HEK293 (cell line): ENCODE results near the gene CMIP.

Experiments
- CTCF ChIA-PET: fragments of 350-600 bp; formaldehyde crosslinking; extraction: SDS; loops from one replicate; lab custom pipeline; 2021; ENCODE audit warnings: antibody characterized with exemption; lab: Yijun Ruan, JAX
- POLR2A ChIA-PET: fragments of 300-600 bp; formaldehyde crosslinking; extraction: SDS; loops from one replicate; lab custom pipeline; 2020; ENCODE audit warnings: antibody characterized with exemption, inconsistent platforms; lab: Yijun Ruan, JAX
- H3K27ac ChIP-seq: fragments of 200-500 bp; sonication (Bioruptor generic); 2 replicates; pipeline ENCODE4 v1.5.1; 2014; ENCODE audit warnings: low read depth, low read length, control low read depth, inconsistent platforms; ENCODE audit errors: extremely low read depth
- H3K36me3 ChIP-seq, 2 experiments: fragments of 200-500 bp in 1 of 2; sonication (Bioruptor generic) in 1 of 2; 1 replicate in 1 of 2; 2 replicates in 1 of 2; pipeline ENCODE4 v1.5.1; 2014 to 2017; ENCODE audit warnings: inconsistent platforms in 2 of 2, low read length in 2 of 2; ENCODE audit not compliant: control insufficient read depth in 2 of 2, insufficient read depth in 1 of 2
- H3K4me1 ChIP-seq: fragments of 200-500 bp; sonication (Bioruptor generic); 2 replicates; pipeline ENCODE4 v1.5.1; 2014; ENCODE audit warnings: mild to moderate bottlenecking, low read length, inconsistent platforms; ENCODE audit not compliant: control insufficient read depth, insufficient read depth
- H3K4me3 ChIP-seq: 2 replicates; pipeline ENCODE4 v1.5.1; 2011; ENCODE audit warnings: low read depth, mild to moderate bottlenecking, control low read depth, low read length, moderate library complexity
- H3K9me3 ChIP-seq: fragments of 200-500 bp; sonication (Bioruptor generic); 2 replicates; pipeline ENCODE4 v1.5.1; 2014; ENCODE audit warnings: low read depth, low read length, inconsistent platforms; ENCODE audit not compliant: control insufficient read depth, insufficient read depth
- EGR2 ChIP-seq: fragments of 450-650 bp; formaldehyde crosslinking; IDR thresholded peaks from 2 replicates; pipeline ENCODE4 v1.5.1; 2016; ENCODE audit warnings: low read depth, missing biosample characterization, missing genetic modification characterization
- IKZF3 ChIP-seq: fragments of 450-650 bp; IDR thresholded peaks from 2 replicates; pipeline ENCODE4 v1.5.0; 2018; ENCODE audit warnings: missing biosample characterization, mild to moderate bottlenecking, missing genetic modification characterization, moderate library complexity
- MYNN ChIP-seq: fragments of 450-650 bp; formaldehyde crosslinking; IDR thresholded peaks from 2 replicates; pipeline ENCODE4 v1.5.1; 2016; ENCODE audit warnings: missing biosample characterization, missing genetic modification characterization, borderline replicate concordance
- PRDM1 ChIP-seq: fragments of 450-650 bp; formaldehyde crosslinking; IDR thresholded peaks from 2 replicates; pipeline ENCODE4; 2016; ENCODE audit warnings: missing biosample characterization, missing genetic modification characterization
- SALL2 ChIP-seq: fragments of 450-650 bp; formaldehyde crosslinking; IDR thresholded peaks from 2 replicates; pipeline ENCODE4 v1.5.0; 2017; ENCODE audit warnings: missing biosample characterization, mild to moderate bottlenecking, missing genetic modification characterization, borderline replicate concordance
- SETDB1 ChIP-seq: IDR thresholded peaks from one replicate; pipeline ENCODE4 v1.6.1; 2017; ENCODE audit warnings: mild to moderate bottlenecking, low read length, moderate library complexity, mixed read lengths; ENCODE audit not compliant: insufficient read length
- SP3 ChIP-seq: fragments of 450-650 bp; formaldehyde crosslinking; IDR thresholded peaks from 2 replicates; pipeline ENCODE4 v1.5.1; 2016; ENCODE audit warnings: missing biosample characterization, missing genetic modification characterization
- ZBTB21 ChIP-seq: fragments of 450-650 bp; formaldehyde crosslinking; IDR thresholded peaks from 2 replicates; pipeline ENCODE4 v1.5.1; 2017; ENCODE audit warnings: missing biosample characterization, missing genetic modification characterization
- ZFHX2 ChIP-seq: fragments of 450-650 bp; formaldehyde crosslinking; conservative IDR thresholded peaks from 2 replicates; pipeline ENCODE4 v1.5.1; 2016; ENCODE audit warnings: missing biosample characterization, missing genetic modification characterization
- ZFP3 ChIP-seq: fragments of 450-650 bp; formaldehyde crosslinking; IDR thresholded peaks from 2 replicates; pipeline ENCODE4 v1.5.1; 2016; ENCODE audit warnings: low read depth, missing biosample characterization, missing genetic modification characterization
- ZFP41 ChIP-seq: fragments of 450-650 bp; formaldehyde crosslinking; IDR thresholded peaks from 2 replicates; pipeline ENCODE4 v1.5.1; 2016; ENCODE audit warnings: missing biosample characterization, missing genetic modification characterization, borderline replicate concordance
- ZIC2 ChIP-seq: fragments of 450-650 bp; formaldehyde crosslinking; IDR thresholded peaks from 2 replicates; pipeline ENCODE4 v1.5.1; 2016; ENCODE audit warnings: missing biosample characterization, missing genetic modification characterization
- ZNF132 ChIP-seq: fragments of 450-650 bp; formaldehyde crosslinking; IDR thresholded peaks from 2 replicates; pipeline ENCODE4 v1.5.1; 2017; ENCODE audit warnings: missing biosample characterization, missing genetic modification characterization, borderline replicate concordance
- ZNF211 ChIP-seq: fragments of 450-650 bp; formaldehyde crosslinking; IDR thresholded peaks from 2 replicates; pipeline ENCODE4 v1.5.1; 2016; ENCODE audit warnings: low read depth, missing biosample characterization, missing genetic modification characterization
- ZNF24 ChIP-seq: fragments of 450-650 bp; formaldehyde crosslinking; IDR thresholded peaks from 2 replicates; pipeline ENCODE4 v1.5.1; 2016; ENCODE audit warnings: missing biosample characterization, missing genetic modification characterization
- ZNF596 ChIP-seq: fragments of 450-650 bp; IDR thresholded peaks from 2 replicates; pipeline ENCODE4 v1.5.0; 2018; ENCODE audit warnings: missing biosample characterization, mild to moderate bottlenecking, missing genetic modification characterization, moderate library complexity
- ZNF660 ChIP-seq: fragments of 450-650 bp; IDR thresholded peaks from 2 replicates; pipeline ENCODE4 v1.5.1; 2018; ENCODE audit warnings: missing biosample characterization, mild to moderate bottlenecking, missing genetic modification characterization
- ZNF843 ChIP-seq: fragments of 450-650 bp; formaldehyde crosslinking; IDR thresholded peaks from 2 replicates; pipeline ENCODE4 v1.5.1; 2016; ENCODE audit warnings: missing biosample characterization, missing genetic modification characterization
- ZSCAN23 ChIP-seq: fragments of 450-650 bp; formaldehyde crosslinking; IDR thresholded peaks from 2 replicates; pipeline ENCODE4 v1.5.1; 2016; ENCODE audit warnings: missing biosample characterization, missing genetic modification characterization
- TF ChIP-seq, protein P1 (sequence below): fragments of 450-650 bp; formaldehyde crosslinking; IDR thresholded peaks from 2 replicates; pipeline ENCODE4 v1.5.1; 2016; ENCODE audit warnings: missing biosample characterization, missing genetic modification characterization
- TF ChIP-seq, protein P2 (sequence below): fragments of 450-650 bp; formaldehyde crosslinking; IDR thresholded peaks from 2 replicates; pipeline ENCODE4 v1.5.1; 2016; ENCODE audit warnings: missing biosample characterization, missing genetic modification characterization, low read depth
- TF ChIP-seq, protein P3 (sequence below): fragments of 450-650 bp; formaldehyde crosslinking; IDR thresholded peaks from 2 replicates; pipeline ENCODE4 v1.5.1; 2016; ENCODE audit warnings: missing biosample characterization, missing genetic modification characterization
- TF ChIP-seq, protein P4 (sequence below): fragments of 450-650 bp; formaldehyde crosslinking; IDR thresholded peaks from 2 replicates; pipeline ENCODE4 v1.5.1; 2017; ENCODE audit warnings: missing biosample characterization, missing genetic modification characterization
- TF ChIP-seq, protein P5 (sequence below): fragments of 450-650 bp; formaldehyde crosslinking; IDR thresholded peaks from 2 replicates; pipeline ENCODE4 v1.5.0; 2017; ENCODE audit warnings: missing biosample characterization, missing genetic modification characterization, borderline replicate concordance
- TF ChIP-seq, protein P6 (sequence below): fragments of 450-650 bp; formaldehyde crosslinking; IDR thresholded peaks from 2 replicates; pipeline ENCODE4 v1.5.1; 2016; ENCODE audit warnings: missing biosample characterization, missing genetic modification characterization
- TF ChIP-seq, protein P7 (sequence below): fragments of 450-650 bp; formaldehyde crosslinking; IDR thresholded peaks from 2 replicates; pipeline ENCODE4 v1.5.1; 2016; ENCODE audit warnings: missing biosample characterization, missing genetic modification characterization

Gene CMIP

DNA sequence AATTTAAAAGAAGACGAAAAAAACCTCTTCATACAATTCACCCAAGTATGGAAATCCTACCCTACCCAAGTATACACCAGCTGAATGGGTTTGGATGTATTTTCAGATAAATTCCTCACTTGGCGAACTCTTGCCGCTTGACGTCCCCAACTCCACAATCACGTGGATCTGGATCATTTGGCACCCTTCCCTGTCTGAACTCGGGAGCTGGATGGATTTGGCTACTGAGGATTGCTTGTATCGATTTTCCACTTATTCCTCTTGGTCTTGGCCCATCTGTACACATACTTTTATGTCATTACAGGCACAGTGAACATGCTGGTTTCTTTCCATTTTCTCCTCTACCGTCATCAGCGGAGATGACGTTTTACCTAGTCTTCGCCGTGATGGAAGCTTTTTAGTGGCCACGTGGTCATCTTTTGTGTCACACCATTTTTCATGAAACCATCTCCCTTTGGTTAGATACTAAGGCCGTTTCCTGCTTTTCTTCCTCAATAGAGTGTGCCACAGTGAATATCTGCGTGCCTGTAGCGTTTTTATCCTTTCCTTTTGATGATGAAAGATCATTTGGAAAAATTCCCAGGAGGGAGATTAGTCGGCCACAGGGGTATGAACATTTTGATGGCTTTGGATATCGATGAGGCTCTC, 47.1 kb downstream of the CMIP start:
- POLR2A ChIA-PET, result no interaction called here
- CTCF ChIA-PET, result no interaction called here
- Histone ChIP-seq H3K36me3 (no peaks in the 10 kb centered on the region), H3K4me1 (no peaks in the 10 kb centered on the region; the same call in 1 of the 2 replicates), H3K4me3 (no peak overlapping the region), H3K27ac (no peak overlapping the region), H3K9me3 (no peaks in the 10 kb centered on the region)
- TF ChIP-seq ZNF132 (tag by site-specific recombination) (no peak), ZNF211 (tag by site-specific recombination) (no peak), EGR2 (tag by site-specific recombination) (no peak), ZNF843 (tag by site-specific recombination) (no peak), ZNF660 (tag by site-specific recombination) (no peak), ZFP41 (tag by site-specific recombination) (no peak), ZIC2 (tag by site-specific recombination) (no peak)
- TF ChIP-seq, protein P1, sequence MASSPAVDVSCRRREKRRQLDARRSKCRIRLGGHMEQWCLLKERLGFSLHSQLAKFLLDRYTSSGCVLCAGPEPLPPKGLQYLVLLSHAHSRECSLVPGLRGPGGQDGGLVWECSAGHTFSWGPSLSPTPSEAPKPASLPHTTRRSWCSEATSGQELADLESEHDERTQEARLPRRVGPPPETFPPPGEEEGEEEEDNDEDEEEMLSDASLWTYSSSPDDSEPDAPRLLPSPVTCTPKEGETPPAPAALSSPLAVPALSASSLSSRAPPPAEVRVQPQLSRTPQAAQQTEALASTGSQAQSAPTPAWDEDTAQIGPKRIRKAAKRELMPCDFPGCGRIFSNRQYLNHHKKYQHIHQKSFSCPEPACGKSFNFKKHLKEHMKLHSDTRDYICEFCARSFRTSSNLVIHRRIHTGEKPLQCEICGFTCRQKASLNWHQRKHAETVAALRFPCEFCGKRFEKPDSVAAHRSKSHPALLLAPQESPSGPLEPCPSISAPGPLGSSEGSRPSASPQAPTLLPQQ (tag by site-specific recombination), result no peak
- TF ChIP-seq, protein P2, sequence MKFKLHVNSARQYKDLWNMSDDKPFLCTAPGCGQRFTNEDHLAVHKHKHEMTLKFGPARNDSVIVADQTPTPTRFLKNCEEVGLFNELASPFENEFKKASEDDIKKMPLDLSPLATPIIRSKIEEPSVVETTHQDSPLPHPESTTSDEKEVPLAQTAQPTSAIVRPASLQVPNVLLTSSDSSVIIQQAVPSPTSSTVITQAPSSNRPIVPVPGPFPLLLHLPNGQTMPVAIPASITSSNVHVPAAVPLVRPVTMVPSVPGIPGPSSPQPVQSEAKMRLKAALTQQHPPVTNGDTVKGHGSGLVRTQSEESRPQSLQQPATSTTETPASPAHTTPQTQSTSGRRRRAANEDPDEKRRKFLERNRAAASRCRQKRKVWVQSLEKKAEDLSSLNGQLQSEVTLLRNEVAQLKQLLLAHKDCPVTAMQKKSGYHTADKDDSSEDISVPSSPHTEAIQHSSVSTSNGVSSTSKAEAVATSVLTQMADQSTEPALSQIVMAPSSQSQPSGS (tag by site-specific recombination), result no peak
- TF ChIP-seq, protein P3, sequence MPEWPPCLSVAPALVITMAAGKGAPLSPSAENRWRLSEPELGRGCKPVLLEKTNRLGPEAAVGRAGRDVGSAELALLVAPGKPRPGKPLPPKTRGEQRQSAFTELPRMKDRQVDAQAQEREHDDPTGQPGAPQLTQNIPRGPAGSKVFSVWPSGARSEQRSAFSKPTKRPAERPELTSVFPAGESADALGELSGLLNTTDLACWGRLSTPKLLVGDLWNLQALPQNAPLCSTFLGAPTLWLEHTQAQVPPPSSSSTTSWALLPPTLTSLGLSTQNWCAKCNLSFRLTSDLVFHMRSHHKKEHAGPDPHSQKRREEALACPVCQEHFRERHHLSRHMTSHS (tag by site-specific recombination), result no peak

DNA sequence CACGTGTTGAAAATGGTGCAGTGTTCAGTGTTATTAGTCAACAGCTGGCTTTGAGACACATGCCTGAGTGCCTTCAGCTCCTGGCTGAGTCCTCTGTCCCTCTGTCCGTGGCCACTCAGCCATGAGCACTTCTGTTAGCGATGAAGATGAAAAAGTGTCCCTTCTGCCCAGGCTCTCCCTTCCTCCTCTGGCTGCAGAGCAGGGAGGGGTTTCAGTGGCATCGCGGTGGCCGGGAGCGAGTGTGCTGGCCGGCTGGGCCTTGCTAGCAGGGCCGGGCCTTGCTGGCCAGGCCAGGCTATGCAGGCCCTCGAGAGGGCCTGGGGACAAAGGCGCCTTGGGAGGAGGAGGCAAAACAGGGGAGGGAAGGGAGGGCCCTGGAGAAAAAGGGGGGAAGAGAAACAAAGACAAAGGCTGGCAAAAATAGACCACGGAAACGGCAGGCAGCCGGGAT, 47.7 kb downstream of the CMIP start:
- H3K4me1 ChIP-seq, result no peaks in the 10 kb centered on the region; the same call in 1 of the 2 replicates
- ChIA-PET POLR2A (no interaction called here), CTCF (no interaction called here)
- H3K27ac ChIP-seq, result no peak overlapping the region
- no peaks in the 10 kb centered on the region for H3K9me3 ChIP-seq
- H3K36me3 ChIP-seq, result no peaks in the 10 kb centered on the region
- no peak overlapping the region for H3K4me3 ChIP-seq
- TF ChIP-seq ZFHX2 (tag by site-specific recombination), result no peak
- TF ChIP-seq, protein P4, sequence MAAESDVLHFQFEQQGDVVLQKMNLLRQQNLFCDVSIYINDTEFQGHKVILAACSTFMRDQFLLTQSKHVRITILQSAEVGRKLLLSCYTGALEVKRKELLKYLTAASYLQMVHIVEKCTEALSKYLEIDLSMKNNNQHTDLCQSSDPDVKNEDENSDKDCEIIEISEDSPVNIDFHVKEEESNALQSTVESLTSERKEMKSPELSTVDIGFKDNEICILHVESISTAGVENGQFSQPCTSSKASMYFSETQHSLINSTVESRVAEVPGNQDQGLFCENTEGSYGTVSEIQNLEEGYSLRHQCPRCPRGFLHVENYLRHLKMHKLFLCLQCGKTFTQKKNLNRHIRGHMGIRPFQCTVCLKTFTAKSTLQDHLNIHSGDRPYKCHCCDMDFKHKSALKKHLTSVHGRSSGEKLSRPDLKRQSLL (tag by site-specific recombination), result no peak
- TF ChIP-seq IKZF3, result no peak
- TF ChIP-seq, protein P5, sequence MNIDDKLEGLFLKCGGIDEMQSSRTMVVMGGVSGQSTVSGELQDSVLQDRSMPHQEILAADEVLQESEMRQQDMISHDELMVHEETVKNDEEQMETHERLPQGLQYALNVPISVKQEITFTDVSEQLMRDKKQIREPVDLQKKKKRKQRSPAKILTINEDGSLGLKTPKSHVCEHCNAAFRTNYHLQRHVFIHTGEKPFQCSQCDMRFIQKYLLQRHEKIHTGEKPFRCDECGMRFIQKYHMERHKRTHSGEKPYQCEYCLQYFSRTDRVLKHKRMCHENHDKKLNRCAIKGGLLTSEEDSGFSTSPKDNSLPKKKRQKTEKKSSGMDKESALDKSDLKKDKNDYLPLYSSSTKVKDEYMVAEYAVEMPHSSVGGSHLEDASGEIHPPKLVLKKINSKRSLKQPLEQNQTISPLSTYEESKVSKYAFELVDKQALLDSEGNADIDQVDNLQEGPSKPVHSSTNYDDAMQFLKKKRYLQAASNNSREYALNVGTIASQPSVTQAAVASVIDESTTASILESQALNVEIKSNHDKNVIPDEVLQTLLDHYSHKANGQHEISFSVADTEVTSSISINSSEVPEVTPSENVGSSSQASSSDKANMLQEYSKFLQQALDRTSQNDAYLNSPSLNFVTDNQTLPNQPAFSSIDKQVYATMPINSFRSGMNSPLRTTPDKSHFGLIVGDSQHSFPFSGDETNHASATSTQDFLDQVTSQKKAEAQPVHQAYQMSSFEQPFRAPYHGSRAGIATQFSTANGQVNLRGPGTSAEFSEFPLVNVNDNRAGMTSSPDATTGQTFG (tag by site-specific recombination), result no peak
- TF ChIP-seq ZFP3 (tag by site-specific recombination), result no peak
- no peak for TF ChIP-seq SETDB1
- no peak for TF ChIP-seq ZBTB21
- TF ChIP-seq MYNN (tag by site-specific recombination), result no peak
- no peak for TF ChIP-seq ZNF24
- TF ChIP-seq, protein P6, sequence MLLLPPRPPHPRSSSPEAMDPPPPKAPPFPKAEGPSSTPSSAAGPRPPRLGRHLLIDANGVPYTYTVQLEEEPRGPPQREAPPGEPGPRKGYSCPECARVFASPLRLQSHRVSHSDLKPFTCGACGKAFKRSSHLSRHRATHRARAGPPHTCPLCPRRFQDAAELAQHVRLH, result no peak
- no peak for TF ChIP-seq ZNF596 (tag by site-specific recombination)
- no peak for TF ChIP-seq SALL2 (tag by site-specific recombination)
- TF ChIP-seq, protein P7, sequence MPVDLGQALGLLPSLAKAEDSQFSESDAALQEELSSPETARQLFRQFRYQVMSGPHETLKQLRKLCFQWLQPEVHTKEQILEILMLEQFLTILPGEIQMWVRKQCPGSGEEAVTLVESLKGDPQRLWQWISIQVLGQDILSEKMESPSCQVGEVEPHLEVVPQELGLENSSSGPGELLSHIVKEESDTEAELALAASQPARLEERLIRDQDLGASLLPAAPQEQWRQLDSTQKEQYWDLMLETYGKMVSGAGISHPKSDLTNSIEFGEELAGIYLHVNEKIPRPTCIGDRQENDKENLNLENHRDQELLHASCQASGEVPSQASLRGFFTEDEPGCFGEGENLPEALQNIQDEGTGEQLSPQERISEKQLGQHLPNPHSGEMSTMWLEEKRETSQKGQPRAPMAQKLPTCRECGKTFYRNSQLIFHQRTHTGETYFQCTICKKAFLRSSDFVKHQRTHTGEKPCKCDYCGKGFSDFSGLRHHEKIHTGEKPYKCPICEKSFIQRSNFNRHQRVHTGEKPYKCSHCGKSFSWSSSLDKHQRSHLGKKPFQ (tag by site-specific recombination), result no peak
- no peak for TF ChIP-seq PRDM1
- no peak for TF ChIP-seq ZSCAN23 (tag by site-specific recombination)
- no peak for TF ChIP-seq SP3 (tag by site-specific recombination)
